Heart left ventricle (tissue), 13 donors: ENCODE measurements around the gene CALR.

Experiments
- CTCF ChIP-seq, 12 donors: fragments of 200-600 bp; sonication (generic) in 4 of 12; IDR thresholded peaks; one replicate each; pipeline versions ENCODE4 v1.5.0 to v1.8.0; 2018 to 2022; ENCODE audit warnings: antibody characterized with exemption in 12 of 12, mild to moderate bottlenecking in 5 of 12
- POLR2A ChIP-seq, 2 donors: fragments of 450-650 bp; IDR thresholded peaks; one replicate each; pipeline ENCODE4 v1.6.1; 2017; ENCODE audit warnings: antibody characterized with exemption in 2 of 2, mild to moderate bottlenecking in 2 of 2, moderate library complexity in 2 of 2
- donor health status: ischemic (EF 13 %, LVEDD 7.1; RV severe dilation, severe dysfunction).
- donor health status: DM: no; HTN: yes; CAD: no.
- donor health status: DM: no; HTN: no; CAD: no.
- donor health status: ischemic (EF 25% LVEDD 6.9; RV normal size, moderate dysfunction).
- donor health status: ischemic (EF 25% LVEDD 5.7; RV mildly dilated, moderate dysfunction).
- donor health status: ischemic (EF 35%, LVEDD 5.7; RV mildly dilated, moderate dysfunction).
- donor health status: nonischemic (EF 11% LVEDD 7.7; RV severe dilation, severe dysfunction).
- donor health status: DM: yes; HTN: yes; CAD: no.
- donor health status: PGD.
- donor health status: ischemic (EF 29% LVEDD 5.4; RV normal size, mild dysfunction).
- donor health status: nonischemic (EF 23%, LVEDD 6.1; RV moderate dilation, normal function).

- no peak for TF ChIP-seq CTCF (IDR thresholded peaks at IDR 0.05)
- no peak for TF ChIP-seq POLR2A (IDR thresholded peaks at IDR 0.05)
Observed at GRCh38 chr19:12899891-12900518, 38.4 kb upstream of the CALR start.
